HG03354 (cell line): ENCODE data around the gene AFAP1L2.

ENCODE experiments used
- ATAC-seq: cut with Tn5 transposase; IDR thresholded peaks from one replicate; pipeline ENCODE4 v1.9.1; 2021; ENCODE audit warnings: mild to moderate bottlenecking; ENCODE audit not compliant: unreplicated experiment, poor library complexity, severe bottlenecking

AFAP1L2 gene, protein sequence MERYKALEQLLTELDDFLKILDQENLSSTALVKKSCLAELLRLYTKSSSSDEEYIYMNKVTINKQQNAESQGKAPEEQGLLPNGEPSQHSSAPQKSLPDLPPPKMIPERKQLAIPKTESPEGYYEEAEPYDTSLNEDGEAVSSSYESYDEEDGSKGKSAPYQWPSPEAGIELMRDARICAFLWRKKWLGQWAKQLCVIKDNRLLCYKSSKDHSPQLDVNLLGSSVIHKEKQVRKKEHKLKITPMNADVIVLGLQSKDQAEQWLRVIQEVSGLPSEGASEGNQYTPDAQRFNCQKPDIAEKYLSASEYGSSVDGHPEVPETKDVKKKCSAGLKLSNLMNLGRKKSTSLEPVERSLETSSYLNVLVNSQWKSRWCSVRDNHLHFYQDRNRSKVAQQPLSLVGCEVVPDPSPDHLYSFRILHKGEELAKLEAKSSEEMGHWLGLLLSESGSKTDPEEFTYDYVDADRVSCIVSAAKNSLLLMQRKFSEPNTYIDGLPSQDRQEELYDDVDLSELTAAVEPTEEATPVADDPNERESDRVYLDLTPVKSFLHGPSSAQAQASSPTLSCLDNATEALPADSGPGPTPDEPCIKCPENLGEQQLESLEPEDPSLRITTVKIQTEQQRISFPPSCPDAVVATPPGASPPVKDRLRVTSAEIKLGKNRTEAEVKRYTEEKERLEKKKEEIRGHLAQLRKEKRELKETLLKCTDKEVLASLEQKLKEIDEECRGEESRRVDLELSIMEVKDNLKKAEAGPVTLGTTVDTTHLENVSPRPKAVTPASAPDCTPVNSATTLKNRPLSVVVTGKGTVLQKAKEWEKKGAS

DNA sequence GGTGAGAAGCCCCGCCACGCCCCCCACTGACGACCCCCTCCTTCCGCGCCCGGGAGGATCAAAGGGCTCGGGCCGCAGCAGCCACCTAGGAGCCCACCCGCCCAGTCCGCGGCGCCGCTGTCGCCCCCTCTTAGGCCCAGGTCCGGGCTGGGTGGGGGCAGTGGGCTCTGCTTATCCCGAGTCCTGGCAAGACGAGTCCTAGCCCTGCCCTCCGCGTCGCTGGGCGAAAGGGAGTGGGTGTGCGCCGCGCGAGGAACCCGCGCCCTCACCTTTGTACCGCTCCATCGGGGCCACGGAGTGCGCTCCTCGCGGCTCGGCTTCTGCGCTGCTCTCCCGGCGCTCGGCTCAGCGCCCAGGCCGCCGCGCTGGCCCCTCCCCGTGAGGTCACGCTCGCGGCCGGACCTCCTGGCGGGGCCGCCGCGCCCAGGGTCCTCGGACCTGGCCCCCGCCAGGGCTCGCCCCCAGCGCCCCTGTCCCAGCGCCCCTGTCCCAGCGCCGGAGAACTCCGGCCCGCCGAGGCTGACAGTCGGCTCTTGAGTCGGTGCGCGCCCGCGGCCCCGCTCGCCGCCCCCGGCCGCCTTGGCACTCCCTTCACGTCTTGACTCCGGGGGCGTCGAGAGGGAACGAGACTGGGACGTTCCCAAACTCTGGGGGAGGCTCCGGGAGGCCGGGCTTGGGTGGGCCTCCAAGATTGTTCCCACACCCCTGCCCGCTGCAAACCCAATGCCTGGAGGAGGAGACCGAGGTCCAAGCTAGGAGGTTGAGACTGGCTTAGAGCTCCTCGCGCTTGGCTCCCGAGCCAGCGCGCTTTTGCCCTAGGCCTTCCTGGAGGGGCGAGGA lies at the start of gene AFAP1L2:
Gene AFAP1L2, minus strand, starts transcription at position 332 of the 840 bp plus-strand sequence. Its CDS starts 47 bp downstream, at position 285.
- ATAC-seq: no peak

GRCh38 chr10:114453576-114453975 lies 49.3 kb upstream of the AFAP1L2 start:
- no peak for ATAC-seq

GRCh38 chr10:114448897-114449296 lies 44.6 kb upstream of the AFAP1L2 start:
- no peak for ATAC-seq

GRCh38 chr10:114445332-114445731 lies 41.0 kb upstream of the AFAP1L2 start:
- no peak for ATAC-seq

- ATAC-seq: no peak
Observed at GRCh38 chr10:114444819-114445218, 40.5 kb upstream of the AFAP1L2 start.

DNA sequence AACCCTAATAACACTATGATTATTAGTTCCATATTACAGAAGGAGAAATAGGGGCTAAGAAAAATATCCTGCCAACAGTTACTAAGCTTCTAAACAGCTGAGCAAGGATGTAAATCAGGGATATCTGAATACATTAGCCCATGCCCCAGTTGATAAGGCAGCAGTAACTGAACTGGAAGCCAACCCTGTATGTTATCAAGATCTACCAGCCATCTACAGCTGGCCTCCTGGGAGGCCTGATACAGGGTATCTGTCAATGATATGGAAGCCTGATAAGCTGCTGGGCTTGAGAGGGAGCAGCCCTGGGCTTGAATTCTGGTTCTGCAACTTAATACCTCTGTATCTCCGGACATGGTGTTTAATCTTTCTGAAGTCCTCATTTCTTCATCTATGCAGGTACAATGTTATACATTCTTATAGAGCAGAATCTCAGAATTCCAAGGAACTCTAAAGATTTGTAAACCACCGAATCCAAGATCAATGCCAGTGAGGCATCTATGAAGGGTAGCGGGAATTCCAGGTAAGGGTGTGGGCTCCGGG lies 37.9 kb upstream of the AFAP1L2 start:
- no peak for ATAC-seq

DNA sequence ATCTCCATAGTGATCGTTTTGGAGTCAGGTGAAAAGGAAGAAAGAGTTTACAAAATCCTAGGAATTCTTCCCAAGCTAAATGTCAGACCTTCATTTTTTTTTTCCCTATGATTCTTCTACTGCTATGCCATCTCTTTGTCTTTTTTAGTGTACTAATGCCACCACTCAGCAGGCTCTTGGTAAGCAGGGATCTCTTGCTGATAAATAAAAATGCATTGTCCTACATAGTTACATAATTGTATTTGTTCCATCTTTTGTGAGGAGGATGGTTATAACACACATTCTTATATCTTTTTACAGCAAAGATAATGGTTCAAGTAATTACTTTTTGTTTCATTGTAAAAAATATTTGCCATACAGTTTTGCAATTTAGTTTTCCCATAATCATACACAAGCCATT lies 36.8 kb upstream of the AFAP1L2 start:
- ATAC-seq: no peak

GRCh38 chr10:114437473-114438292 lies 33.4 kb upstream of the AFAP1L2 start:
- ATAC-seq: no peak

DNA sequence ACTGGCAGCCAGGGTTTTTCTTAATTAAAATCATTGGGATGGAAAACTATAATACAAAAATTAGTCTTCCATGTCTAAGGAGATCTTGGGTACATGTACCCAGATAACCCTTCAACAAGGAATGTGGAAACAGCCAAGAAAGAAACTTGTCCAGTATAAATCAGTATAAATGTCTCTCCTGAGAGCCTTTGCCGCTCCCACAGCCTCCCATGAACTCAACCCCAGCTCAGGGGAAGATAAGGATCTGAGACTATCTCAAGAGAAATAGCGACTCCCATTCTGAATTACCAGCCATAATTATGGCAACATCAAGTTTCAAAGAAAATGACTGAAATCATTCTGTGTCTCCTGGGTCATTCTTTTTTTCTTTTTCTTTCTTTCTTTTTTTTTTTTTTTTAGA lies 32.6 kb upstream of the AFAP1L2 start:
- ATAC-seq: no peak

DNA sequence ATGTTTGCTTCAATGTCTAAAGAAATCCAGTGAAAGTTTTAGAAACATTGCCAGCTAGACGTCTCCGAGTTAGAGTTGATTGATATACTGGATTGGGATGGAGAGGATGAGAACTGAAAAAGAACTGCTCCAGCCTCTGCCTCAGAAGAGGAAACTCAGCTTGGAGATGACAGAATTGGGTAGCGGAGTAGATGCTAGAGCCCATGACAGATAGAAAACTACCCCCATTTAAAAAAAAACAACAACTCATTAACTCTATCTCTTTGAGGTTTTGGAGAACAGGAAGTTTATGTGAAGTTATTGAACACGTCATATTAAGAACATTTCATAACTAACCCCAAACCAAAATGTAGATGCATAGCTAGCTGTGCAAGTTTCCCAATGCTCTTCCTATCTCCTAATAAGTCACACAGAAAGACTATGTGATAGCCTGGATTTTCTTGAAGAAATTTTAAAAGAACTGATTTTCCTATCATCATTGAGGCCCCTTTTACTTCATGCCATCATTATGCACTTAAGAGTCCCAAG lies 28.3 kb upstream of the AFAP1L2 start:
- no peak for ATAC-seq

- no peak for ATAC-seq
Observed at GRCh38 chr10:114431414-114432135, 27.3 kb upstream of the AFAP1L2 start.

DNA sequence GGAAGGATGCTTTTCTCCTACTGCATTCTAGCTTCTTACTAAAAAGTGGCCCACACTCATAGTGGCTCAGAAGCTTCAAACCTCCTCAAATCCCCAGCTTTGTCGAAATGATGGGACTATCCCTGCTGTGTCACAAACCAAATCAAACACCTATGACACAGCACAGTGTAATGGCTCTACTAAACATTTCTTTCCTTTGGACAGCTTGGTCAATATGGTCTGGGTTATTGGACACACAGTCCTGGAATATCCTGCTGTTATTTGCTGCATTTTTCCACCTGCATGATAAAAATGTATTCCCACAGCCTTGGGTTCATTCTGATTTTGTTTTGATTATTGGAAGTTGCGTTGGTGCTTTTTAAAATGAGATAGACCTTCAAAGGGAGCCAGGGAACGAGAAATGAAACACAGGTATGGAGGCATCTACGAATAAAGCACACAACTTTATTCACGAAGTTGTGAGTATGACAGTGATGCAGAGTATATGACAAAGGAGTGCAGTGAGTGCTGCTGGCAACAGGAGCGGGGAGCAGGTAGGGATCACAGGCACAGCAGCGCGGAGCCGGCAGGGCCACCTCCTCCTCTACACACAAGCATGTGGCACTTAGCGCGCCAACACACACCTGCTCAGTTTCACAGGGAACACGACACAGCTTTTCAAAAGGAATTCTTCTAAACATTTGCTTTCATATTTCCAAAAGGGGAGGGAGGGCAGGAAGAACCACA lies 26.5 kb upstream of the AFAP1L2 start:
- no peak for ATAC-seq

GRCh38 chr10:114429581-114430335 lies 25.5 kb upstream of the AFAP1L2 start:
- no peak for ATAC-seq

DNA sequence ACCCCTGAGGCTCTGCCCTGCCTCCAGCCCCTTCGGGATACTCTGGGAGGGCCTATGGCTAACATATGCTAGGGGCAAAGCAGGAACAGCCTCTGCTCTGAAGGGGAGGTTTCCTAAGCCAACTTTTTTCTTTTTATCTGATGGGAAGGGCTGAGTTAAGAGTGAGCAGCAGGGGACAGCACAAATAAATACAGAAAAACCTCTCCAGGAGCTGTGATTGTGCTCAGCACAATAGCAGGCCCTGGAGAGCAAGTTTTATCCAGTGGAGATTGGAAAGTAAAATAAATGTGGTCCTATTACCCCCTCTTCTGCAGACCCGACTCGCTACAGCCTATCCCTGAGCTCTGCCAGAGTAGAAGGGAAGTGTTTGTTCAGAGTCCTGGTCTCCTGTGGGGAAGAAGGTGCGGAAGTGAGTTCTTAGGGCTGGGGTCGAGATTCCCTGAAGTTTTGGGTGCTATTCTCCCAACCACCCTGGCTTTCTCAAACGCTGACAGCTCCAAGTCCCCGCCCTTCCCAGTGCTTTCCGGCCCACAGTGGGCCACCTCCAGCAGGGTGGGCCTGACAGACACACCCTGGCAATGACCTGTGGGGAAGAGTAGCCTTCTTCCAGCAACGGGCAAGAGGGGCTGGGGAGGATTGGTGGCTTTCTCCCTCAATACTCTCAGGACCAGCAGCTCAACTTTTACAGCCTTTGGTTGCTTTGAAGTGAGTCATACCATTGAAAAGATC lies 23.0 kb upstream of the AFAP1L2 start:
- ATAC-seq: no peak

- ATAC-seq: no peak
Observed at GRCh38 chr10:114426476-114426875, 22.2 kb upstream of the AFAP1L2 start.

DNA sequence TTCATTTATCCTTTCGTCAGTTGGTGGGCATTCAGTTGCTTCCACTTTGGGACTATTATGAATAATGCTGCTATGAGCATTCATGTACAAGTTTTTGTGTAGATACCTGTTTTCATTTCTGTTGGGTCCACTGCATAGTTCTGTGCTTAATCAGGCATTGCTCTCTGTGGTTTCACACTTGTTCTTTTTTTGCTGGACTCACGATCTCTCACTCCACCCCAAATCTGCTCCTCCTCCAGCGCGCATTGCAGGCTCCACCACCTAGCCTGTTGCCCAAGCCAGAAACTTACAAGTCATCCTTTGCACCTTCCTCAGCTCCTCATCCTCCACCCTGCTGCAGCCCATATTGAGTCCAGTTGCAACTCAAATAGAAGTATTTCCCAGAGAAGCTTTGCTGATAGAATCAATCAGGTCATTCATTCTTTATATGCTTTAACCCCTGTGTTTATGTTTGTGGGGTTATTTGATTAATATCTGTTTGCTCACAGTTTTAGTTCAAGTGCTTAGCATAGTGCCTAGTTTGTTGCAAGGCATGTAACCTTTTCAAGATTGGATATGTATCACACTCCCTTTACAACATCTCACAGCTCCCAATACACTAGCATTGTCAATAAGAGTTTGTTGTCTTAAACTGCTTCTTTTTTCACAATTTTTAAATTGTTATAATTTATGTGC lies 16.6 kb upstream of the AFAP1L2 start:
- no peak for ATAC-seq
